A549 (cell line): Measurements from ENCODE around the gene RNF10. TPM values are rescaled to one million over a fixed set of nuclear protein-coding genes. Genes with fewer than 3 reads are reported as not detected.

Experiments used
- ATAC-seq, 2 experiments: fragments of 200-7000 bp in 1 of 2; fragments of >200 bp in 1 of 2; cut with Nextera tagmentation in 1 of 2; cut with Tn5 transposase in 1 of 2; 3 replicates each; pipeline versions ENCODE4 v1.8.0 to v1.9.1; 2018 to 2020; ENCODE audit warnings: mild to moderate bottlenecking in 1 of 2, moderate library complexity in 1 of 2
- CTCF ChIA-PET: fragments of 300-600 bp; sonication (Branson Sonifier 250); formaldehyde crosslinking; extraction: SDS; loops from one replicate; lab custom pipeline; 2021; ENCODE audit warnings: antibody characterized with exemption, inconsistent platforms; lab: Yijun Ruan, JAX
- POLR2A ChIA-PET: fragments of 350-600 bp; formaldehyde crosslinking; extraction: SDS; loops from one replicate; lab custom pipeline; 2021; ENCODE audit warnings: antibody characterized with exemption, inconsistent platforms; lab: Yijun Ruan, JAX
- DNase-seq, 2 experiments: peaks; one replicate each; pipeline versions ENCODE4 v3.0.0 to v3.0.0-alpha.2; 2011 to 2016; ENCODE audit warnings: low read depth in 1 of 2, low spot score in 1 of 2
- FAIRE-seq: peaks from 2 replicates; lab custom pipeline; 2011; peaks lifted over from hg19 to GRCh38; lab: Jason Lieb, UNC
- H3K27ac ChIP-seq, 2 experiments: fragments of >200 bp; sonication (Bioruptor Twin); formaldehyde crosslinking; 3 replicates each; pipeline ENCODE4 v1.5.1; 2016 to 2017
- H3K4me1 ChIP-seq: fragments of >200 bp; sonication (Bioruptor Twin); formaldehyde crosslinking; 3 replicates; pipeline ENCODE4 v1.6.1; 2016
- H3K4me2 ChIP-seq: fragments of >200 bp; sonication (Bioruptor Twin); formaldehyde crosslinking; 3 replicates; pipeline ENCODE4 v1.6.1; 2016
- H3K4me3 ChIP-seq: fragments of >200 bp; sonication (Bioruptor Twin); formaldehyde crosslinking; 3 replicates; pipeline ENCODE4 v1.5.1; 2016
- H3K9me3 ChIP-seq: fragments of >200 bp; sonication (Bioruptor Twin); formaldehyde crosslinking; 3 replicates; pipeline ENCODE4 v1.6.1; 2016
- EP300 ChIP-seq, 2 experiments: fragments of >200 bp; sonication (Bioruptor Twin); formaldehyde crosslinking; IDR thresholded peaks; 2 replicates in 1 of 2; 3 replicates in 1 of 2; pipeline ENCODE4 v1.6.1; 2016 to 2017
- ESRRA ChIP-seq: fragments of 150-350 bp; IDR thresholded peaks from 2 replicates; pipeline ENCODE4 v1.6.1; 2014; ENCODE audit warnings: mild to moderate bottlenecking, low read length, borderline replicate concordance
- GATA3 ChIP-seq: IDR thresholded peaks from 2 replicates; pipeline ENCODE4 v1.6.1; 2012; ENCODE audit warnings: borderline replicate concordance
- HDAC2 ChIP-seq: fragments of 200-600 bp; sonication (generic); IDR thresholded peaks from 2 replicates; pipeline ENCODE4 v1.6.1; 2016
- HOXB13 ChIP-seq: fragments of 250-450 bp; sonication (Bioruptor Pico); IDR thresholded peaks from 2 replicates; pipeline ENCODE4 v1.5.0; 2020; ENCODE audit warnings: low read depth, mild to moderate bottlenecking, moderate library complexity
- HOXB5 ChIP-seq: fragments of 250-450 bp; sonication (Bioruptor Pico); IDR thresholded peaks from 2 replicates; pipeline ENCODE4 v1.5.0; 2020; ENCODE audit warnings: mild to moderate bottlenecking, moderate library complexity
- KDM1A ChIP-seq: fragments of 200-600 bp; sonication (generic); IDR thresholded peaks from 2 replicates; pipeline ENCODE4 v1.6.1; 2016; ENCODE audit warnings: low read depth, mild to moderate bottlenecking
- KDM5A ChIP-seq: fragments of 200-600 bp; sonication (generic); IDR thresholded peaks from 2 replicates; pipeline ENCODE4 v1.6.1; 2016; ENCODE audit warnings: antibody characterized with exemption, mild to moderate bottlenecking
- MYC ChIP-seq: IDR thresholded peaks from 2 replicates; pipeline ENCODE4 v1.6.1; 2012; ENCODE audit warnings: mild to moderate bottlenecking, inconsistent platforms, low read length, improper control_type of control experiment, borderline replicate concordance
- NPAS2 ChIP-seq: fragments of 250-450 bp; sonication (Bioruptor Pico); IDR thresholded peaks from 2 replicates; pipeline ENCODE4 v1.8.0; 2022; ENCODE audit warnings: mild to moderate bottlenecking, moderate library complexity, borderline replicate concordance
- RNF2 ChIP-seq: fragments of 200-600 bp; sonication (generic); IDR thresholded peaks from 2 replicates; pipeline ENCODE4 v1.6.1; 2016; ENCODE audit warnings: low read depth, mild to moderate bottlenecking, antibody characterized with exemption, moderate library complexity, borderline replicate concordance
- TP53 ChIP-seq: fragments of 250-450 bp; sonication (Bioruptor Pico); IDR thresholded peaks from 2 replicates; pipeline ENCODE4 v1.5.0; 2021; ENCODE audit warnings: mild to moderate bottlenecking, moderate library complexity
- ZFP36 ChIP-seq: fragments of 450-650 bp; IDR thresholded peaks from 2 replicates; pipeline ENCODE4 v1.6.1; 2014; ENCODE audit warnings: borderline replicate concordance; ENCODE audit not compliant: partially characterized antibody
- WGBS: methylation state at CpG from one replicate; pipeline ENCODE4 v1.1.6; 2017; ENCODE audit errors: missing lambda C conversion rate; 5-methylcytosine and 5-hydroxymethylcytosine counted together
- polyA plus RNA-seq, 4 experiments: library from polyadenylated mRNA; depleted of rRNA in 3 of 4; stranded (reverse); fragments of >200 nt; fragmentation: RNase III in 1 of 4; extraction: RNeasy Plus Mini Kit Qiagen cat#74134 plus additional on column Dnase treatment in 1 of 4; gene quantifications; 2 replicates in 3 of 4; 3 replicates in 1 of 4; pipeline ENCODE4 v1.2.3, GENCODE V29; 2011 to 2017
- TF ChIP-seq, protein P1 (sequence below): fragments of 150-350 bp; IDR thresholded peaks from 2 replicates; pipeline ENCODE4 v1.6.1; 2014; ENCODE audit warnings: low read depth, mild to moderate bottlenecking, low read length
- TF ChIP-seq, protein P2 (sequence below): fragments of 200-600 bp; sonication (generic); IDR thresholded peaks from 2 replicates; pipeline ENCODE4 v1.6.1; 2016; ENCODE audit warnings: antibody characterized with exemption, mild to moderate bottlenecking, moderate library complexity
- TF ChIP-seq, protein P3 (sequence below): IDR thresholded peaks from 2 replicates; pipeline ENCODE4 v1.6.1; 2012
- TF ChIP-seq, protein P4 (sequence below): fragments of >200 bp; sonication (Bioruptor Twin); formaldehyde crosslinking; IDR thresholded peaks from 2 replicates; pipeline ENCODE4 v1.6.1; 2016

RNF10 gene
- polyA plus RNA-seq, 2 of the 4 experiments (the other 2 are of a cell fraction) = 87.0 to 118 TPM

DNA sequence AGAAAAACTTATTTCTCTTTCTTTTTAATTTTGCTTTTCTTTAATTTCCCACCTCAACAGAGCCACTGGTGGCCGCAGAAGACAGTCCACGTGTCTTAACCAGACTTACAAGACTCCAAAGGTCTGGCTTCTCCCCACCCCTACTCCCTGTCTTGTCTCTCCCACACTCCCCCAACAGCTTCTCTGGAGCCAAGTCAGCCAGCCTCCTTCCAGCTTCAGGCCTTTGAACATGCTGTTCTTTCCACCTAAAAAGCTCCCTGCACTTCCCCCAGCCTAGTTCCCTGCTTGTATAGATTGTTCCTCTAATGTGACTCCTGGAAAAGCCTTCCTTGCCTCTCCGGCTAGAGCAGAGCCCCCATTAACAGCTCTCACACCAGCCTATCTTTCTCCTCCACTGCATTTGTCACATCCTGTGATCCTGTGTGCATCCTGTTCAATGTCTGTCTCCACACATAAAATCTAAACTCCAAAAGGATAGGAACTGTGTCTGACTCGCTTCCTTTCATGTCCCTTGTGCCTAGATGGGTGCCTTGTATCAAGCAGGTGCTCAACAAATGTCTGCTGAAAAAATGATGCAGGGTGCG, 46.0 kb upstream of the RNF10 start:
- TF ChIP-seq MYC (no peak), NPAS2 (CRISPR knock-in tag) (no peak), KDM5A (no peak), EP300 (IDR thresholded peaks at IDR 0.05) (no peak), ZFP36 (no peak), HOXB13 (CRISPR knock-in tag) (no peak), HOXB5 (CRISPR knock-in tag) (no peak), KDM1A (no peak), GATA3 (no peak), TP53 (CRISPR knock-in tag) (no peak)
- TF ChIP-seq, protein P1, sequence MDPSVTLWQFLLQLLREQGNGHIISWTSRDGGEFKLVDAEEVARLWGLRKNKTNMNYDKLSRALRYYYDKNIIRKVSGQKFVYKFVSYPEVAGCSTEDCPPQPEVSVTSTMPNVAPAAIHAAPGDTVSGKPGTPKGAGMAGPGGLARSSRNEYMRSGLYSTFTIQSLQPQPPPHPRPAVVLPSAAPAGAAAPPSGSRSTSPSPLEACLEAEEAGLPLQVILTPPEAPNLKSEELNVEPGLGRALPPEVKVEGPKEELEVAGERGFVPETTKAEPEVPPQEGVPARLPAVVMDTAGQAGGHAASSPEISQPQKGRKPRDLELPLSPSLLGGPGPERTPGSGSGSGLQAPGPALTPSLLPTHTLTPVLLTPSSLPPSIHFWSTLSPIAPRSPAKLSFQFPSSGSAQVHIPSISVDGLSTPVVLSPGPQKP = no peak
- TF ChIP-seq, protein P2, sequence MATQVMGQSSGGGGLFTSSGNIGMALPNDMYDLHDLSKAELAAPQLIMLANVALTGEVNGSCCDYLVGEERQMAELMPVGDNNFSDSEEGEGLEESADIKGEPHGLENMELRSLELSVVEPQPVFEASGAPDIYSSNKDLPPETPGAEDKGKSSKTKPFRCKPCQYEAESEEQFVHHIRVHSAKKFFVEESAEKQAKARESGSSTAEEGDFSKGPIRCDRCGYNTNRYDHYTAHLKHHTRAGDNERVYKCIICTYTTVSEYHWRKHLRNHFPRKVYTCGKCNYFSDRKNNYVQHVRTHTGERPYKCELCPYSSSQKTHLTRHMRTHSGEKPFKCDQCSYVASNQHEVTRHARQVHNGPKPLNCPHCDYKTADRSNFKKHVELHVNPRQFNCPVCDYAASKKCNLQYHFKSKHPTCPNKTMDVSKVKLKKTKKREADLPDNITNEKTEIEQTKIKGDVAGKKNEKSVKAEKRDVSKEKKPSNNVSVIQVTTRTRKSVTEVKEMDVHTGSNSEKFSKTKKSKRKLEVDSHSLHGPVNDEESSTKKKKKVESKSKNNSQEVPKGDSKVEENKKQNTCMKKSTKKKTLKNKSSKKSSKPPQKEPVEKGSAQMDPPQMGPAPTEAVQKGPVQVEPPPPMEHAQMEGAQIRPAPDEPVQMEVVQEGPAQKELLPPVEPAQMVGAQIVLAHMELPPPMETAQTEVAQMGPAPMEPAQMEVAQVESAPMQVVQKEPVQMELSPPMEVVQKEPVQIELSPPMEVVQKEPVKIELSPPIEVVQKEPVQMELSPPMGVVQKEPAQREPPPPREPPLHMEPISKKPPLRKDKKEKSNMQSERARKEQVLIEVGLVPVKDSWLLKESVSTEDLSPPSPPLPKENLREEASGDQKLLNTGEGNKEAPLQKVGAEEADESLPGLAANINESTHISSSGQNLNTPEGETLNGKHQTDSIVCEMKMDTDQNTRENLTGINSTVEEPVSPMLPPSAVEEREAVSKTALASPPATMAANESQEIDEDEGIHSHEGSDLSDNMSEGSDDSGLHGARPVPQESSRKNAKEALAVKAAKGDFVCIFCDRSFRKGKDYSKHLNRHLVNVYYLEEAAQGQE = no peak
- CTCF ChIA-PET = interaction anchor here (0.6 kb wide), 1 partner anchor 574 kb away, joined by 4 read pairs; no protein-coding TSS in a partner anchor
- no peak for DNase-seq

DNA sequence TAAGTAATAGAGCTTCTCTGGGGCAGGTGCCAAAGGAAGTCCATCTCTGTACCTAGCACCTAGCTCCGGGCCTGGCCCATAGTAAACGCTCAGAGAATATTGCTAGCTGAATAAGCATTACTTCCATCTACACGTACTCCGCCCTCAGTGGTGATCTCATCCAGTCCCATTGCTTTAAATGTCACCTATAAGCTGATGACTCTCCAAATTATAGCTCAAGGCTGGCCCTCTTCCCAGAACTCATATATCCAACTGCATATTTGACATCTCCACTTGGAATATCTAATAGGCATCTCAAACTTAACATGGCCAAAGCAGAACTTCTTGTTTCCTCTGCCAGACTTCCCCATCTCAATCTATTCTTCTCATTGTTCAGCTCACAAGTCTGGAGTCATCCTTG, 45.1 kb upstream of the RNF10 start:
- H3K4me3 ChIP-seq = no peak overlapping the region
- H3K27ac ChIP-seq = no peak overlapping the region
- POLR2A ChIA-PET = no interaction called here
- H3K4me2 ChIP-seq = no peak overlapping the region
- H3K9me3 ChIP-seq = no peaks in the 10 kb centered on the region
- TF ChIP-seq HDAC2 = no peak
- TF ChIP-seq MYC = no peak
- TF ChIP-seq, protein P3, sequence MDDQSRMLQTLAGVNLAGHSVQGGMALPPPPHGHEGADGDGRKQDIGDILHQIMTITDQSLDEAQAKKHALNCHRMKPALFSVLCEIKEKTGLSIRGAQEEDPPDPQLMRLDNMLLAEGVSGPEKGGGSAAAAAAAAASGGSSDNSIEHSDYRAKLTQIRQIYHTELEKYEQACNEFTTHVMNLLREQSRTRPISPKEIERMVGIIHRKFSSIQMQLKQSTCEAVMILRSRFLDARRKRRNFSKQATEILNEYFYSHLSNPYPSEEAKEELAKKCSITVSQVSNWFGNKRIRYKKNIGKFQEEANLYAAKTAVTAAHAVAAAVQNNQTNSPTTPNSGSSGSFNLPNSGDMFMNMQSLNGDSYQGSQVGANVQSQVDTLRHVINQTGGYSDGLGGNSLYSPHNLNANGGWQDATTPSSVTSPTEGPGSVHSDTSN = no peak
- no peak for TF ChIP-seq NPAS2 (CRISPR knock-in tag)
- TF ChIP-seq RNF2 = no peak
- TF ChIP-seq, protein P4, sequence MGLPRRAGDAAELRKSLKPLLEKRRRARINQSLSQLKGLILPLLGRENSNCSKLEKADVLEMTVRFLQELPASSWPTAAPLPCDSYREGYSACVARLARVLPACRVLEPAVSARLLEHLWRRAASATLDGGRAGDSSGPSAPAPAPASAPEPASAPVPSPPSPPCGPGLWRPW = no peak
- TF ChIP-seq EP300 (IDR thresholded peaks at IDR 0.05) = no peak
- no peak for TF ChIP-seq ESRRA
- 96% methylated on average over 4 of the region's 4 CpGs for WGBS
- DNase-seq (no peak), FAIRE-seq (no peak), ATAC-seq (no peak)
- no peaks in the 10 kb centered on the region for H3K4me1 ChIP-seq
- CTCF ChIA-PET = interaction anchor here (0.6 to 2.0 kb wide), 5 partner anchors 14 to 573 kb away, joined by 3 to 7 read pairs (median 4); partner anchors contain the start of gene SRSF9

More for the DNA sequence above, 46.0 kb upstream of the RNF10 start:
- H3K4me2 ChIP-seq = no peak overlapping the region
- no peak overlapping the region for H3K4me3 ChIP-seq
- FAIRE-seq = no peak
- WGBS = 74% methylated on average over 5 of the region's 5 CpGs
- no peak for ATAC-seq
- POLR2A ChIA-PET = no interaction called here
- H3K9me3 ChIP-seq = no peaks in the 10 kb centered on the region
- no peak overlapping the region for H3K27ac ChIP-seq
- H3K4me1 ChIP-seq = no peaks in the 10 kb centered on the region
